ENCODE measurements around the gene RPS6KA2.

RPS6KA2 gene

GRCh38 chr6:166505133-166505905 lies 121.7 kb downstream of the RPS6KA2 start:
- Histone ChIP-seq H3K36me3 (peaks cover 0 to 71% (median 25%) of the 10 kb centered on the region in 3 donors), H3K27me3 (no peaks in the 10 kb centered on the region), H3K27ac (no peak overlapping the region), H3K9me3 (no peaks in the 10 kb centered on the region), H3K4me3 (no peak overlapping the region), H3K4me1 (no peaks in the 10 kb centered on the region)
- DNase-seq = peak in 1 of 2 donors; percentile 38
- intact Hi-C loops (cut with DNase I; ENCODE audit: low total_unique reads) = no loop called here
- TF ChIP-seq CTCF (IDR thresholded peaks at IDR 0.05) = no peak

- Histone ChIP-seq H3K36me3 (peaks cover 0 to 78% (median 25%) of the 10 kb centered on the region in 3 donors), H3K27ac (no peak overlapping the region), H3K4me1 (no peaks in the 10 kb centered on the region), H3K4me3 (no peak overlapping the region), H3K27me3 (no peaks in the 10 kb centered on the region), H3K9me3 (no peaks in the 10 kb centered on the region)
- intact Hi-C loops (cut with DNase I; ENCODE audit: low total_unique reads) = no loop called here
- no peak for TF ChIP-seq CTCF (IDR thresholded peaks at IDR 0.05)
- DNase-seq = no peak
Observed at GRCh38 chr6:166504100-166504499, 123.0 kb downstream of the RPS6KA2 start.

GRCh38 chr6:166503167-166503744 lies 123.8 kb downstream of the RPS6KA2 start:
- intact Hi-C loops (cut with DNase I; ENCODE audit: low total_unique reads) = no loop called here

GRCh38 chr6:166502453-166502852 lies 124.6 kb downstream of the RPS6KA2 start:
- no peak overlapping the region for H3K4me3 ChIP-seq
- TF ChIP-seq CTCF (IDR thresholded peaks at IDR 0.05) = no peak
- no peak for DNase-seq
- intact Hi-C loops (cut with DNase I; ENCODE audit: low total_unique reads) = no loop called here
- no peaks in the 10 kb centered on the region for H3K9me3 ChIP-seq
- peaks cover 0 to 81% (median 30%) of the 10 kb centered on the region in 3 donors for H3K36me3 ChIP-seq
- H3K27me3 ChIP-seq = no peaks in the 10 kb centered on the region
- H3K27ac ChIP-seq = no peak overlapping the region
- H3K4me1 ChIP-seq = no peaks in the 10 kb centered on the region

More at GRCh38 chr6:166503167-166503744, 123.8 kb downstream of the RPS6KA2 start:
- Histone ChIP-seq H3K36me3 (peaks cover 0 to 78% (median 29%) of the 10 kb centered on the region in 3 donors), H3K4me1 (no peaks in the 10 kb centered on the region), H3K27me3 (no peaks in the 10 kb centered on the region), H3K9me3 (no peaks in the 10 kb centered on the region), H3K4me3 (no peak overlapping the region), H3K27ac (no peak overlapping the region)
- no peak for DNase-seq
- no peak for TF ChIP-seq CTCF (IDR thresholded peaks at IDR 0.05)

- no peaks in the 10 kb centered on the region for H3K9me3 ChIP-seq
- no peak overlapping the region for H3K4me3 ChIP-seq
- DNase-seq = no peak
- no peak overlapping the region for H3K27ac ChIP-seq
- intact Hi-C loops (cut with DNase I; ENCODE audit: low total_unique reads) = no loop called here
- TF ChIP-seq CTCF (IDR thresholded peaks at IDR 0.05) = no peak
- H3K4me1 ChIP-seq = no peaks in the 10 kb centered on the region
- no peaks in the 10 kb centered on the region for H3K27me3 ChIP-seq
- peaks cover 0 to 77% (median 30%) of the 10 kb centered on the region in 3 donors for H3K36me3 ChIP-seq
Observed at GRCh38 chr6:166501246-166501645, 125.8 kb downstream of the RPS6KA2 start.
